Testis (tissue), 3 donors: ENCODE results near the gene ADSS1. TPM values are rescaled to one million over a fixed set of nuclear protein-coding genes. Genes with fewer than 3 reads are reported as not detected.
A peak's percentile ranks its signal among the peaks of the same experiment; 100 is the strongest.
"Not testable (repeated sequence)": the region's sequence is repeated elsewhere in the genome, so short reads cannot be mapped to it uniquely, and the experiment has no call there.

Experiments used
- DNase-seq: peaks from one replicate; pipeline ENCODE4 v3.0.0-alpha.2; 2019
- H3K27ac ChIP-seq, 2 donors: fragments of 200-600 bp; sonication (generic); one replicate each; pipeline ENCODE4 v1.5.1; 2019
- H3K27me3 ChIP-seq: fragments of 200-600 bp; sonication (generic); one replicate; pipeline ENCODE4 v1.5.1; 2019
- H3K36me3 ChIP-seq: fragments of 200-600 bp; sonication (generic); one replicate; pipeline ENCODE4 v1.5.1; 2017; ENCODE audit warnings: low read depth; ENCODE audit errors: missing control alignments
- H3K4me1 ChIP-seq: fragments of 200-600 bp; sonication (generic); one replicate; pipeline ENCODE4 v1.5.1; 2019
- H3K4me3 ChIP-seq, 2 donors: fragments of 200-600 bp; sonication (generic); one replicate each; pipeline ENCODE4 v1.5.1; 2017 to 2019
- H3K9me3 ChIP-seq: fragments of 200-600 bp; sonication (generic); one replicate; pipeline ENCODE4 v1.5.1; 2017
- CTCF ChIP-seq, 3 experiments: fragments of 450-650 bp in 2 of 3; fragments of 200-600 bp in 1 of 3; sonication (generic) in 1 of 3; IDR thresholded peaks; one replicate each; pipeline ENCODE4 v1.5.1; 2016 to 2019; ENCODE audit warnings: antibody characterized with exemption in 3 of 3, mild to moderate bottlenecking in 2 of 3, moderate library complexity in 1 of 3
- POLR2A ChIP-seq: fragments of 450-650 bp; IDR thresholded peaks from one replicate; pipeline ENCODE4 v1.6.1; 2017; ENCODE audit warnings: antibody characterized with exemption, mild to moderate bottlenecking, moderate library complexity
- WGBS, 2 donors: methylation state at CpG; one replicate each; pipeline ENCODE4 v1.1.5; 2018; 5-methylcytosine and 5-hydroxymethylcytosine counted together
- intact Hi-C: fragments of 100-400 bp; cut with DNase I; formaldehyde crosslinking; loops from one replicate; pipeline ENCODE4 v1.15.1; 2023; ENCODE audit warnings: low total_unique reads
- polyA plus RNA-seq: library from polyadenylated mRNA; stranded (reverse); fragments of 350-450 nt; fragmentation: Illumina TruSeq; extraction: RNeasy Lipid Tissue Mini Kit (QIAGEN cat#74804); gene quantifications from one replicate; pipeline ENCODE4 v1.2.3, GENCODE V29; 2014; ENCODE audit warnings: low read depth, low replicate concordance; ENCODE audit not compliant: insufficient read depth
- total RNA-seq, 2 donors: library from RNA; depleted of rRNA; stranded (reverse); fragments of >200 nt; gene quantifications; one replicate each; pipeline ENCODE4 v1.2.3, GENCODE V29; 2016

The ADSS1 gene
- total and polyA plus RNA-seq, 3 donors from 2014 or later: 48.7 to 79.6 (median 79.4) TPM

DNA sequence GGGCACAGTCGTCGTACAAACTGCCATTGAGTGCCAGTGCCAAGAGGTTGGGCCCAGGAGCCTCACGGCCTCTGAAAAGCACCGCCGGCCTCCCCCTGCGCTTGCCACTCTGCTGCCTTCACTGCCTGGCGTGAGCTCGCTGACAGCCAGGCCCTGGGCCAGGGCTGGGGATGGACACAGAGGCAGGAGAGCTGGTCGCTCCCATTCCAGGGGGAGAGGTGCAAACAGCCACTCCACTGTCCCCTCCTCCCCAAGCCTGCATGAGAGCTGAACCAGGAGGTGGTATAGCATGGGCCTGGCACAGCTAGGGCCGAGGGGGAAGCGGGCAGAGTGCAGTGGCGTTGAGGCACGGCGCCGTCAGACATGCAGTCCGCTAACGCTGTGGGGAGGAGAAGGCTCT, 4.6 kb downstream of the ADSS1 start:
- peaks cover 10% of the 10 kb centered on the region for H3K4me1 ChIP-seq
- WGBS, 2 donors: 60 to 71% methylated on average over 9 to 15 of the region's 17 CpGs

GRCh38 chr14:104729176-104729834, 5.3 kb downstream of the ADSS1 start:
- intact Hi-C loops, H3K36me3 ChIP-seq, H3K27me3 ChIP-seq, H3K9me3 ChIP-seq, H3K27ac ChIP-seq, H3K4me1 ChIP-seq: not testable (repeated sequence)
- peak overlapping the region in 1 of 2 donors; percentile 20 for H3K4me3 ChIP-seq
- 66 to 75% methylated on average over 26 to 49 of the region's 73 CpGs for WGBS, 2 donors
- peak; percentile 57 for DNase-seq

More for the DNA sequence above, 4.6 kb downstream of the ADSS1 start:
- Histone ChIP-seq H3K27ac (no peak overlapping the region), H3K36me3 (no peaks in the 10 kb centered on the region), H3K4me3 (peak overlapping the region in 1 of 2 donors; percentile 20), H3K9me3 (no peaks in the 10 kb centered on the region), H3K27me3 (no peaks in the 10 kb centered on the region)
- no peak for DNase-seq
- intact Hi-C loops: no loop called here
- TF ChIP-seq POLR2A (no peak), CTCF (IDR thresholded peaks at IDR 0.05) (no peak)

GRCh38 chr14:104729835-104730181, 5.8 kb downstream of the ADSS1 start:
- no peaks in the 10 kb centered on the region for H3K9me3 ChIP-seq
- no peaks in the 10 kb centered on the region for H3K36me3 ChIP-seq
- intact Hi-C loops: no loop called here
- peaks cover 6% of the 10 kb centered on the region for H3K4me1 ChIP-seq
- no peak for DNase-seq
- WGBS, 2 donors: 71 to 84% methylated on average over 5 to 15 of the region's 16 CpGs
- H3K4me3 ChIP-seq: peak overlapping the region in 1 of 2 donors; percentile 26
- H3K27ac ChIP-seq: no peak overlapping the region
- no peaks in the 10 kb centered on the region for H3K27me3 ChIP-seq
- TF ChIP-seq POLR2A (no peak), CTCF (IDR thresholded peaks at IDR 0.05) (no peak)

DNA sequence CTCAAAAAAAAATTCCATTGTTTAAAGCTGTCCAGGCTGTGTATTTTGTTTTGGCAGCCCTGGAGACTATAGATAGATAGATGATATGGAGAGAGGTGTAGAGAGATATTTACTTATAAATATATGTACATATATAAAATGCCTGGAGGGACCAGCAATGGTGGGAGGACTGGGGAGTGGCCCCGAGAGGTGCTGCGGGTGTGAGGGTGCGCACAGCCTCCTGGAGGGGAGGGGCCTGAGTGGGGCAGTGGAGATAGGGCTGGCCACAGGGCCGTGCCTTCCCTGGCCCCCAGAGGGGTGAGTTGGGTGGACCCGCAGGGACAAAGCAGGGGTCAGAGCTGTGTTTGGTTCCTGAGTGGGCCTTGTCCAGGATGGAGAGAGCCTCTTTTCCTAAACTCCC, 6.5 kb downstream of the ADSS1 start:
- TF ChIP-seq POLR2A (no peak), CTCF (IDR thresholded peaks at IDR 0.05) (no peak)
- H3K4me3 ChIP-seq: no peak overlapping the region
- no peaks in the 10 kb centered on the region for H3K27me3 ChIP-seq
- intact Hi-C loops: no loop called here
- H3K27ac ChIP-seq: no peak overlapping the region
- no peak for DNase-seq
- H3K36me3 ChIP-seq: no peaks in the 10 kb centered on the region
- 68 to 74% methylated on average over 5 of the region's 5 CpGs for WGBS, 2 donors
- H3K4me1 ChIP-seq: peaks cover 8% of the 10 kb centered on the region
- H3K9me3 ChIP-seq: no peaks in the 10 kb centered on the region

DNA sequence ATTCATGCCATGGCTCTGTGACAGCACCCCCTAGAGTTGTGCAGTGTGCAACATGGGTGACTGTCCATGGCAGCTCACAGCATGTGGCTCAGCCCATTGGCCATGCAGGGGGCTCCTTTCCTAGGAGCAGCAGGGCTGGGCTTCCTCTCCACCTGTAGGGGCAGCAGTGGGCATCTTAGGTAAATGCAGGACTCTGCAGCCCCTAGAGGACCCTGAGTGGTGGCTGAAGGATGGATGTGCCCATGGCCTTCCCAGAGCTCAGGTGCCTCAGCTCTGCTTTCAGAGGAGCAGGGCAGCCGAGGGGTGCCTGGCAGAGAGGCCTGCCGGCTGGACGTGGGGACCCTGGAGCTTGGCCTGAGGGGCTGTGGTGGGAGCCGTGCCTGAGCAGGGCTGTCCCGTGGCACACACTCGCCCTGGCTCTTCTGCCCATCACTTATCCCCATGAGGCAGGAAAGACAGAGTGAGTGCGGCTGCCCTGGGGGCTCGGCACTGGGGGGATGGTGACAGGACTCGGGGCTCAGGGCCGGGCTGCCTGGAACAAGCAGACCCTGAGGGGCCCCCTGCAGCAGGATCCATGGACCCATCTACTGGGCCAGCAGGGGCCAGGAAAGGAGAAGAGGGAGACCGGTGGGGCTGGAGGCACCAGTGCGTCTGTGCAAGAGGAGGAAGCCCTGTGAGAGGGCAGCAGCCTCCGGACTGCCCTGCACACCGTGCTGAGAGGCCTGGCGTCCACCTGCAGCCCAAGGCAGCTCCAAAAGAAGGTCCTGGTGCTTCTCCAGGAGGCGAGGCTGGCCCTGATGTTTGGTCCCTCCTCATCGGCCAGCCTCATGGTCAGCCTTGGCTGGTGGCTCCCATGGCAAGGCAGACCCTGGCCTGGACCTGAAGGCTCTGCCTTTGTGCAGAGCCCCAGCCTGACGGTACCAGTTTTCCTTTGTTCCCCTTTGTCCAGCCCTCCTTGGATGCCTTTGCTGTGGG, 7.6 kb downstream of the ADSS1 start:
- Histone ChIP-seq H3K4me3 (no peak overlapping the region), H3K36me3 (no peaks in the 10 kb centered on the region), H3K27me3 (no peaks in the 10 kb centered on the region), H3K27ac (no peak overlapping the region), H3K9me3 (no peaks in the 10 kb centered on the region), H3K4me1 (peaks cover 19% of the 10 kb centered on the region)
- 89% methylated on average over 18 of the region's 18 CpGs; no CpG with 5 or more reads in 1 of the 2 donors for WGBS, 2 donors
- no peak for TF ChIP-seq POLR2A
- peak in 1 of 3 experiments; percentile 16 for TF ChIP-seq CTCF (IDR thresholded peaks at IDR 0.05)
- no peak for DNase-seq
- intact Hi-C loops: no loop called here
